GM23338 (cell line): ENCODE measurements around the gene ZNF200. TPM values are rescaled to one million over a fixed set of nuclear protein-coding genes. Genes with fewer than 3 reads are reported as not detected.

Experiments used
- ATAC-seq: fragments of 200-7000 bp; cut with Tn5 transposase; 3 replicates; pipeline ENCODE4 v1.9.1; 2020
- DNase-seq: peaks from one replicate; pipeline ENCODE4 v3.0.0-alpha.2; 2015; ENCODE audit warnings: low spot score
- H2AFZ ChIP-seq: fragments of 200-600 bp; sonication (generic); 2 replicates; pipeline ENCODE4 v1.8.0; 2016; ENCODE audit warnings: antibody characterized with exemption, mild to moderate bottlenecking, moderate library complexity
- H3F3A ChIP-seq: fragments of 200-600 bp; sonication (generic); replicated peaks from 2 replicates; pipeline ENCODE4 v1.8.0; 2017; ENCODE audit warnings: antibody characterized with exemption, mixed run types, low read depth
- H3K27ac ChIP-seq: fragments of 200-600 bp; sonication (generic); 2 replicates; pipeline ENCODE4 v1.6.1; 2016; ENCODE audit warnings: low read depth
- H3K27me3 ChIP-seq: fragments of 200-600 bp; sonication (generic); 2 replicates; pipeline ENCODE4 v1.8.0; 2016; ENCODE audit warnings: mild to moderate bottlenecking, mixed run types, moderate library complexity; ENCODE audit not compliant: insufficient read depth
- H3K36me3 ChIP-seq: fragments of 200-600 bp; sonication (generic); 2 replicates; pipeline ENCODE4 v1.8.0; 2016; ENCODE audit warnings: mild to moderate bottlenecking; ENCODE audit not compliant: insufficient read depth
- H3K4me1 ChIP-seq: fragments of 200-600 bp; sonication (generic); 2 replicates; pipeline ENCODE4 v1.8.0; 2016; ENCODE audit warnings: mild to moderate bottlenecking, moderate library complexity; ENCODE audit not compliant: insufficient read depth
- H3K4me2 ChIP-seq: fragments of 200-600 bp; sonication (generic); 2 replicates; pipeline ENCODE4 v1.7.1; 2017; ENCODE audit warnings: mixed run types
- H3K4me3 ChIP-seq: fragments of 200-600 bp; sonication (generic); 2 replicates; pipeline ENCODE4 v1.6.1; 2016; ENCODE audit warnings: mixed run types
- H3K79me2 ChIP-seq: fragments of 200-600 bp; sonication (generic); replicated peaks from 2 replicates; pipeline ENCODE4 v1.8.0; 2017; ENCODE audit warnings: mild to moderate bottlenecking; ENCODE audit not compliant: insufficient read depth
- H3K9me2 ChIP-seq: fragments of 200-600 bp; sonication (generic); 2 replicates; pipeline ENCODE4 v1.8.0; 2017; ENCODE audit not compliant: insufficient read depth
- H4K20me1 ChIP-seq: fragments of 200-600 bp; sonication (generic); replicated peaks from 2 replicates; pipeline ENCODE4 v1.8.0; 2017; ENCODE audit warnings: mild to moderate bottlenecking; ENCODE audit not compliant: insufficient read depth
- H3K27ac Mint-ChIP-seq: 2 replicates; pipeline ENCODE4 v1.8.0; 2020; ENCODE audit warnings: inconsistent platforms, mild to moderate bottlenecking, moderate library complexity, mixed read lengths
- H3K27me3 Mint-ChIP-seq: 3 replicates; pipeline ENCODE4 v1.8.0; 2022; ENCODE audit warnings: low read depth, mild to moderate bottlenecking, moderate library complexity, mixed read lengths, inconsistent platforms; ENCODE audit not compliant: insufficient read depth, poor library complexity
- H3K36me3 Mint-ChIP-seq: 3 replicates; pipeline ENCODE4 v1.8.0; 2021; ENCODE audit warnings: low read depth, mild to moderate bottlenecking, inconsistent platforms, moderate library complexity, mixed read lengths
- H3K4me1 Mint-ChIP-seq: 3 replicates; pipeline ENCODE4 v1.8.0; 2020; ENCODE audit warnings: mild to moderate bottlenecking, inconsistent platforms, mixed read lengths
- H3K4me3 Mint-ChIP-seq: 3 replicates; pipeline ENCODE4 v1.8.0; 2021; ENCODE audit warnings: moderate library complexity, mild to moderate bottlenecking, inconsistent platforms, mixed read lengths
- H3K9me3 Mint-ChIP-seq: 3 replicates; pipeline ENCODE4 v1.8.0; 2020; ENCODE audit warnings: moderate library complexity, mild to moderate bottlenecking, inconsistent platforms, mixed read lengths
- CREB1 ChIP-seq: fragments of 250-450 bp; sonication (Bioruptor Pico); IDR thresholded peaks from 2 replicates; pipeline ENCODE4 v1.5.0; 2020; ENCODE audit warnings: low read depth, mild to moderate bottlenecking, moderate library complexity
- NANOG ChIP-seq: IDR thresholded peaks from 2 replicates; pipeline ENCODE4 v1.6.1; 2016; ENCODE audit warnings: antibody characterized with exemption, borderline replicate concordance
- POLR2AphosphoS5 ChIP-seq: IDR thresholded peaks from 2 replicates; pipeline ENCODE4 v1.6.1; 2016; ENCODE audit warnings: antibody characterized with exemption, low read depth
- polyA plus RNA-seq: library from polyadenylated mRNA; unstranded; fragments of >200 nt; fragmentation: Nextera tagmentation; extraction: Ambion mirVana; gene quantifications from 2 replicates; pipeline ENCODE4 v1.2.1, GENCODE V29; 2016
- total RNA-seq: library from RNA; depleted of rRNA; stranded (reverse); fragments of >200 nt; shearing (Covaris generic); gene quantifications from 2 replicates; pipeline ENCODE4 v1.2.3, GENCODE V29; 2014
- TF ChIP-seq, protein P1 (sequence below): IDR thresholded peaks from 2 replicates; pipeline ENCODE4 v1.6.1; 2016; ENCODE audit warnings: antibody characterized with exemption
- TF ChIP-seq, protein P2 (sequence below), 2 experiments: fragments of 200-600 bp in 1 of 2; sonication (generic) in 1 of 2; conservative IDR thresholded peaks; 2 replicates each; pipeline versions ENCODE4 v1.5.1 to v1.6.1; 2016 to 2017; ENCODE audit warnings: antibody characterized with exemption in 2 of 2, low read depth in 2 of 2, mild to moderate bottlenecking in 2 of 2, moderate library complexity in 1 of 2

ZNF200 gene
- total and polyA plus RNA-seq, 2 experiments from 2014 or later: 9.2 to 9.7 TPM

DNA sequence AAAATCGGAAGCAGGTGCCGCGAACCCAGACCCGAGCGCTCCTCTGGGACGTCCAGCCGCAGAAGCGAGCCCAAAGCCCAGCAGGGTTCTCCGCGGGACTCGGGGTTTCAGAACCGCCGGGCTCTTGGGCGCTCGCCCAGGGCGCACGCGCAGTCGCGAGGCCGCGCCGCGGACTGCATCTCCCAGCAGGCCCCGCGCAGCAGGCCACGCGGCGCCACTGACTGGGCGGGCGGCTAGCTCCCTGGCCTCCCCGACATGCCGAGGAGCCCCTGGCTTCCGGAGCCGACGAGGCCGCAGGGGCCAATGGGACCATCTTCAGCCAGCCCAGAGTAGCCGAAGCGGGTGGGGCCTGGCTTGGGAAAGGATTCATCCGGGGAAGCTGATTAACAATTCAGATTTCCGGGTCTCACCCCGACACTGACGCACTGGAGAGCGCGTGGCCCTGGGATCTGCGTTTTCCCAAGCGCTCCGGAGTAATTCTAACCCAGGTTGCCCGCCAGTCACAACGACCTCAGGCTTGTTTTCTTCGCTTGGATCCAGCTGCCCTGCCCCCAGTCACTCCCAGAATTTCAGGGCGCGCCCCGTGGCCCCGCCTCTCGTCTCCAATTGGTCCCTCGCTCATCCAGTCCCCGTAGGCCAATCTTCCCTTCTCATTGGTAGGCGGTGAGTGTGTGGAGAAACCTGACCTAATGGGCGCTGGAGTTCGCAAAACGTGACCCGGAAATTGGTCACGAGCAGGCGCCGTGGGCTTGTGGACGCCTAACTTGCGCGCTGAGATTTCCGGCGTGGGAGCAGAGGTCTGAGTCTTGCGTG is 48.0 kb upstream of the ZNF200 start, which contains the start of gene ZNF263:
Gene ZNF263, plus strand, starts transcription at position 762 of the 813 bp plus-strand sequence. CDS start 328 bp downstream, outside the sequence.
- H3K9me3 Mint-ChIP-seq: peaks cover 29% of the 10 kb centered on the region
- peaks cover 20% of the 10 kb centered on the region for H3K27me3 Mint-ChIP-seq
- TF ChIP-seq POLR2AphosphoS5: peak; percentile 69
- TF ChIP-seq CREB1 (CRISPR knock-in tag): peak; percentile 93
- no peak for TF ChIP-seq NANOG
- TF ChIP-seq, protein P1, sequence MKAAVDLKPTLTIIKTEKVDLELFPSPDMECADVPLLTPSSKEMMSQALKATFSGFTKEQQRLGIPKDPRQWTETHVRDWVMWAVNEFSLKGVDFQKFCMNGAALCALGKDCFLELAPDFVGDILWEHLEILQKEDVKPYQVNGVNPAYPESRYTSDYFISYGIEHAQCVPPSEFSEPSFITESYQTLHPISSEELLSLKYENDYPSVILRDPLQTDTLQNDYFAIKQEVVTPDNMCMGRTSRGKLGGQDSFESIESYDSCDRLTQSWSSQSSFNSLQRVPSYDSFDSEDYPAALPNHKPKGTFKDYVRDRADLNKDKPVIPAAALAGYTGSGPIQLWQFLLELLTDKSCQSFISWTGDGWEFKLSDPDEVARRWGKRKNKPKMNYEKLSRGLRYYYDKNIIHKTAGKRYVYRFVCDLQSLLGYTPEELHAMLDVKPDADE: peak; percentile 83
- H2AFZ ChIP-seq: peak within 1 kb of the TSS; percentile 73
- H3K9me2 ChIP-seq: no peaks in the 10 kb centered on the region
- peak; percentile 97 for DNase-seq
- H3K4me3 ChIP-seq: peak within 1 kb of the TSS; percentile 98
- H3K36me3 ChIP-seq: peaks cover 17% of the 10 kb centered on the region
- 0 out of 2 replicates have a peak, but pooled peaks cover 7% of the 10 kb centered on the region for H3K27me3 ChIP-seq
- peak within 1 kb of the TSS; percentile 99 for H3K27ac Mint-ChIP-seq
- H3K36me3 Mint-ChIP-seq: peaks cover 43% of the 10 kb centered on the region
- H3K4me1 Mint-ChIP-seq: peaks cover 18% of the 10 kb centered on the region
- H3K27ac ChIP-seq: peak within 1 kb of the TSS; percentile 94
- H4K20me1 ChIP-seq: peaks cover 16% of the 10 kb centered on the region; the same call in 1 of the 2 replicates
- peak within 1 kb of the TSS; percentile 99 for H3K4me2 ChIP-seq
- peaks cover 44% of the 10 kb centered on the region for H3K79me2 ChIP-seq
- H3F3A ChIP-seq: no peaks in the 10 kb centered on the region
- H3K4me3 Mint-ChIP-seq: peak within 1 kb of the TSS; percentile 99
- peaks cover 24% of the 10 kb centered on the region for H3K4me1 ChIP-seq
- peak; percentile 86 for ATAC-seq

DNA sequence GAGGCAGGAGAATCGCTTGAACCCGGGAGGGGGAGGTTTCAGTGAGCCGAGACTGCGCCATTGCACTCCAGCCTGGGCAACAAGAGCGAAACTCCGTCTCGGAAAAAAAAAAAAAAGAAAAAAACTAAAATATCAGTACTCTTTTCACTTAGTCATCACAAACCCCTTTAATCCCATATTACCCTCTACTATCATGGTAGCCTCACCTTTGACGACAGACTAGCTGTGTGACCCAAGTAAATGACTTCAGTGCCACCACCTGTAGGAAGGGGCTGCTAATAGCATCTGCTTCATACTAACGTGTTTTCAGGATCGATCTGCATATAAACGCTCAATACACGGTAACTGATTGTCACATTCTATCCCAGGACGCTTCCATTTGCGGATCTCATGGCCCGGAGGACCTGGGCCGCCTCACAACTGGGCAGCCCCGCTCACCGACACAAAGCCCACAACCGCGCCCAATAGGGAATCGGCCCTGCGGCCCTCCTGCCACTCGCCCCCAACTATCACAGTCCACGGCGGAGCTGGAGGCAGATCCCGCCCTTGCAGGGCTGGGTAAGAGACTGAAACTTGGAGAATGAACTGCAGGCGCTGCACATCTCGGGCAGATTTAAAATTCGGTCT is 47.3 kb upstream of the ZNF200 start:
- no peaks in the 10 kb centered on the region for H3K9me2 ChIP-seq
- H3K4me3 Mint-ChIP-seq: peak overlapping the region; percentile 99
- DNase-seq (peak; percentile 87), ATAC-seq (peak; percentile 78)
- peaks cover 10% of the 10 kb centered on the region; the same call in 1 of the 2 replicates for H3K36me3 ChIP-seq
- peak overlapping the region; percentile 73 for H2AFZ ChIP-seq
- H3K4me2 ChIP-seq: peak overlapping the region; percentile 99
- TF ChIP-seq, protein P1: no peak
- TF ChIP-seq POLR2AphosphoS5: no peak
- TF ChIP-seq, protein P2, sequence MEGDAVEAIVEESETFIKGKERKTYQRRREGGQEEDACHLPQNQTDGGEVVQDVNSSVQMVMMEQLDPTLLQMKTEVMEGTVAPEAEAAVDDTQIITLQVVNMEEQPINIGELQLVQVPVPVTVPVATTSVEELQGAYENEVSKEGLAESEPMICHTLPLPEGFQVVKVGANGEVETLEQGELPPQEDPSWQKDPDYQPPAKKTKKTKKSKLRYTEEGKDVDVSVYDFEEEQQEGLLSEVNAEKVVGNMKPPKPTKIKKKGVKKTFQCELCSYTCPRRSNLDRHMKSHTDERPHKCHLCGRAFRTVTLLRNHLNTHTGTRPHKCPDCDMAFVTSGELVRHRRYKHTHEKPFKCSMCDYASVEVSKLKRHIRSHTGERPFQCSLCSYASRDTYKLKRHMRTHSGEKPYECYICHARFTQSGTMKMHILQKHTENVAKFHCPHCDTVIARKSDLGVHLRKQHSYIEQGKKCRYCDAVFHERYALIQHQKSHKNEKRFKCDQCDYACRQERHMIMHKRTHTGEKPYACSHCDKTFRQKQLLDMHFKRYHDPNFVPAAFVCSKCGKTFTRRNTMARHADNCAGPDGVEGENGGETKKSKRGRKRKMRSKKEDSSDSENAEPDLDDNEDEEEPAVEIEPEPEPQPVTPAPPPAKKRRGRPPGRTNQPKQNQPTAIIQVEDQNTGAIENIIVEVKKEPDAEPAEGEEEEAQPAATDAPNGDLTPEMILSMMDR (conservative IDR thresholded peaks at IDR 0.05; ENCODE audit: low read depth in 2 of 2): peak in 1 of 2 experiments; percentile 19; a peak in 2 of 4 replicates
- peaks cover 35% of the 10 kb centered on the region for H3K36me3 Mint-ChIP-seq
- H3K4me1 Mint-ChIP-seq: peaks cover 18% of the 10 kb centered on the region
- 0 out of 2 replicates have a peak, but pooled peaks cover 10% of the 10 kb centered on the region for H3K27me3 ChIP-seq
- peaks cover 22% of the 10 kb centered on the region for H3K9me3 Mint-ChIP-seq
- H3K27ac ChIP-seq: peak overlapping the region; percentile 94
- H3F3A ChIP-seq: no peaks in the 10 kb centered on the region
- peaks cover 37% of the 10 kb centered on the region for H3K79me2 ChIP-seq
- peaks cover 17% of the 10 kb centered on the region for H3K27me3 Mint-ChIP-seq
- H4K20me1 ChIP-seq: peaks cover 16% of the 10 kb centered on the region; the same call in 1 of the 2 replicates
- H3K27ac Mint-ChIP-seq: peak overlapping the region; percentile 98
- peak overlapping the region; percentile 98 for H3K4me3 ChIP-seq
- peaks cover 24% of the 10 kb centered on the region for H3K4me1 ChIP-seq
